Inferior parietal cortex (tissue), 1 donor: ENCODE data around the gene SH3BP5L.

Source experiments
- DNase-seq: peaks from one replicate; pipeline ENCODE4 v3.0.0-alpha.2; 2016; ENCODE audit errors: extremely low spot score

SH3BP5L gene

GRCh38 chr1:248825573-248825908 lies 174 bp downstream of the SH3BP5L start:
- DNase-seq = no peak

GRCh38 chr1:248825136-248825535 lies 579 bp downstream of the SH3BP5L start:
- no peak for DNase-seq

- no peak for DNase-seq
Observed at GRCh38 chr1:248824701-248825100, 1.0 kb downstream of the SH3BP5L start.

GRCh38 chr1:248824301-248824700 lies 1.4 kb downstream of the SH3BP5L start:
- DNase-seq = no peak

- DNase-seq = peak; percentile 37
Observed at GRCh38 chr1:248823517-248824001, 2.2 kb downstream of the SH3BP5L start.

GRCh38 chr1:248822148-248823032 lies 3.3 kb downstream of the SH3BP5L start:
- no peak for DNase-seq

GRCh38 chr1:248821641-248822040 lies 4.1 kb downstream of the SH3BP5L start:
- no peak for DNase-seq

- no peak for DNase-seq
Observed at GRCh38 chr1:248821101-248821500, 4.6 kb downstream of the SH3BP5L start.

- DNase-seq = no peak
Observed at GRCh38 chr1:248820041-248820585, 5.6 kb downstream of the SH3BP5L start.

- DNase-seq = no peak
Observed at GRCh38 chr1:248818505-248819374, 7.0 kb downstream of the SH3BP5L start.

- no peak for DNase-seq
Observed at GRCh38 chr1:248817065-248817464, 8.7 kb downstream of the SH3BP5L start.

- DNase-seq = no peak
Observed at GRCh38 chr1:248816042-248816851, 9.5 kb downstream of the SH3BP5L start.

GRCh38 chr1:248815407-248816034 lies 10.2 kb downstream of the SH3BP5L start:
- DNase-seq = no peak

GRCh38 chr1:248814351-248814750 lies 11.4 kb downstream of the SH3BP5L start:
- no peak for DNase-seq

- DNase-seq = no peak
Observed at GRCh38 chr1:248813546-248813945, 12.2 kb downstream of the SH3BP5L start.

- no peak for DNase-seq
Observed at GRCh38 chr1:248812736-248813425, 12.8 kb downstream of the SH3BP5L start.

GRCh38 chr1:248811514-248812490 lies 13.9 kb downstream of the SH3BP5L start:
- DNase-seq = no peak

- no peak for DNase-seq
Observed at GRCh38 chr1:248810727-248811513, 14.8 kb downstream of the SH3BP5L start.
